Measurements from ENCODE around the gene MYBPHL.

DNA sequence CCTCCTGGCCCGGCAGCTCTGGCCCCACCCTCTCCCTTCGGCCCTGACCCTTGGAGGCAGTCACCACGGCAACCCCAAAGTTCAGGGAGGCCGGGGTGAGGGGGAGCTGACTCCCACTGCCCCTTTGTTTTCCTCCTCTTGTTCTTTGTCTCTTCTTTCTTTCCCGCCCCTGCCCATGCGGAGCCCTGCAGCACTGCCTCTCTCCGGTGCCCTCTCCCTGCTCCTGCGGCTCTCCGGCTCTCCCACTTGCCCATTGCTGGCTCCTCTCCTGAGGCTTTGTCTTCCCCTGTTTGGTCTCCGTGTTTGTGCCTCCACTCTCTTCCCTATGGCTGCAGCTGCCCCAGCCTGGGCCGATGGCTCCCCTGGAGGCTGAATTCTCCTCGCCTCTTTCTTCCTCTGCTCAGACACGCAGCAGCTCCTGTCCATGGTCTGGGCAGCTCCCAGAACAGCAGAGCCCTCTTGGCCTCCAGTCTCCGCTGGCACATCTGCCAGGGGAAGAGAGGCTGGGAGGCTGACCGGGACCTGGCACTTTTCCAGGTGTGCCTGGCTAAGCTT, 51.6 kb downstream of the MYBPHL start:
- TF ChIP-seq POLR2AphosphoS5 (IDR thresholded peaks at IDR 0.05; ENCODE audit: low read depth, low read length), result no peak
- TF ChIP-seq, protein P1, sequence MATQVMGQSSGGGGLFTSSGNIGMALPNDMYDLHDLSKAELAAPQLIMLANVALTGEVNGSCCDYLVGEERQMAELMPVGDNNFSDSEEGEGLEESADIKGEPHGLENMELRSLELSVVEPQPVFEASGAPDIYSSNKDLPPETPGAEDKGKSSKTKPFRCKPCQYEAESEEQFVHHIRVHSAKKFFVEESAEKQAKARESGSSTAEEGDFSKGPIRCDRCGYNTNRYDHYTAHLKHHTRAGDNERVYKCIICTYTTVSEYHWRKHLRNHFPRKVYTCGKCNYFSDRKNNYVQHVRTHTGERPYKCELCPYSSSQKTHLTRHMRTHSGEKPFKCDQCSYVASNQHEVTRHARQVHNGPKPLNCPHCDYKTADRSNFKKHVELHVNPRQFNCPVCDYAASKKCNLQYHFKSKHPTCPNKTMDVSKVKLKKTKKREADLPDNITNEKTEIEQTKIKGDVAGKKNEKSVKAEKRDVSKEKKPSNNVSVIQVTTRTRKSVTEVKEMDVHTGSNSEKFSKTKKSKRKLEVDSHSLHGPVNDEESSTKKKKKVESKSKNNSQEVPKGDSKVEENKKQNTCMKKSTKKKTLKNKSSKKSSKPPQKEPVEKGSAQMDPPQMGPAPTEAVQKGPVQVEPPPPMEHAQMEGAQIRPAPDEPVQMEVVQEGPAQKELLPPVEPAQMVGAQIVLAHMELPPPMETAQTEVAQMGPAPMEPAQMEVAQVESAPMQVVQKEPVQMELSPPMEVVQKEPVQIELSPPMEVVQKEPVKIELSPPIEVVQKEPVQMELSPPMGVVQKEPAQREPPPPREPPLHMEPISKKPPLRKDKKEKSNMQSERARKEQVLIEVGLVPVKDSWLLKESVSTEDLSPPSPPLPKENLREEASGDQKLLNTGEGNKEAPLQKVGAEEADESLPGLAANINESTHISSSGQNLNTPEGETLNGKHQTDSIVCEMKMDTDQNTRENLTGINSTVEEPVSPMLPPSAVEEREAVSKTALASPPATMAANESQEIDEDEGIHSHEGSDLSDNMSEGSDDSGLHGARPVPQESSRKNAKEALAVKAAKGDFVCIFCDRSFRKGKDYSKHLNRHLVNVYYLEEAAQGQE (IDR thresholded peaks at IDR 0.05; ENCODE audit: insufficient read depth in 1 of 2, low read depth in 2 of 2, low read length in 2 of 2), result peak in 1 of 2 experiments; percentile 32; a peak in 1 of 4 replicates
- no peak for TF ChIP-seq TAF1 (IDR thresholded peaks at IDR 0.05; ENCODE audit: borderline replicate concordance, insufficient read depth, low read length)
- TF ChIP-seq FOXP2 (optimal IDR thresholded peaks at IDR 0.05; ENCODE audit: borderline replicate concordance, extremely low read depth, extremely low read length, insufficient read depth), result no peak
- TF ChIP-seq SIN3A (IDR thresholded peaks at IDR 0.05; ENCODE audit: borderline replicate concordance, insufficient read depth, low read length), result no peak
